Stimulated activated naive CD8-positive, alpha-beta T cell treated with anti-CD3 and anti-CD28 coated beads, Interleukin-15, Interleukin-2, amounts not matched to agents 100 ng/mL and 50 ng/mL, for 24 hours (primary cell): ENCODE data around the gene LTB4R.
A peak's percentile ranks its signal among the peaks of the same experiment; 100 is the strongest.

Source experiments
- H3K27ac Mint-ChIP-seq: one replicate; pipeline ENCODE4 v1.8.0; 2021; ENCODE audit warnings: mild to moderate bottlenecking, mixed read lengths
- H3K27me3 Mint-ChIP-seq: one replicate; pipeline ENCODE4 v1.8.0; 2021; ENCODE audit warnings: mixed read lengths
- H3K36me3 Mint-ChIP-seq: one replicate; pipeline ENCODE4 v1.8.0; 2021; ENCODE audit warnings: low read depth, mixed read lengths
- H3K4me1 Mint-ChIP-seq: one replicate; pipeline ENCODE4 v1.8.0; 2021; ENCODE audit warnings: low read depth, mixed read lengths
- H3K4me3 Mint-ChIP-seq: one replicate; pipeline ENCODE4 v1.8.0; 2021; ENCODE audit warnings: mild to moderate bottlenecking, mixed read lengths
- H3K9me3 Mint-ChIP-seq: one replicate; pipeline ENCODE4 v1.8.0; 2021; ENCODE audit warnings: mixed read lengths

The LTB4R gene

GRCh38 chr14:24307575-24308341 lies 3.5 kb upstream of the LTB4R start, which contains the start of gene CIDEB:
TSS of gene CIDEB (minus strand) at chr14:24307977. CDS start at chr14:24307858, 119 bp downstream.
- H3K36me3 Mint-ChIP-seq, result peaks cover 67% of the 10 kb centered on the region
- no peaks in the 10 kb centered on the region for H3K9me3 Mint-ChIP-seq
- peak within 1 kb of the TSS; percentile 2 for H3K27ac Mint-ChIP-seq
- H3K4me3 Mint-ChIP-seq, result no peak within 1 kb of the TSS
- peaks cover 39% of the 10 kb centered on the region for H3K4me1 Mint-ChIP-seq
- H3K27me3 Mint-ChIP-seq, result no peaks in the 10 kb centered on the region

- Mint-ChIP-seq H3K36me3 (peaks cover 70% of the 10 kb centered on the region), H3K4me3 (no peak overlapping the region), H3K27me3 (no peaks in the 10 kb centered on the region), H3K9me3 (no peaks in the 10 kb centered on the region), H3K27ac (no peak overlapping the region), H3K4me1 (peaks cover 47% of the 10 kb centered on the region)
Observed at GRCh38 chr14:24308342-24309124, 2.8 kb upstream of the LTB4R start.

- Mint-ChIP-seq H3K9me3 (no peaks in the 10 kb centered on the region), H3K4me1 (peaks cover 58% of the 10 kb centered on the region), H3K4me3 (peak within 1 kb of the TSS; percentile 76), H3K27ac (peak within 1 kb of the TSS; percentile 78), H3K36me3 (peaks cover 61% of the 10 kb centered on the region), H3K27me3 (no peaks in the 10 kb centered on the region)
Observed at GRCh38 chr14:24309538-24310264, 1.6 kb upstream of the LTB4R start, which contains the start of gene LTB4R2. TSS of gene LTB4R2 (plus strand) at chr14:24310140. CDS start at chr14:24310665, 525 bp downstream.

GRCh38 chr14:24310265-24310645 lies 1.0 kb upstream of the LTB4R start:
- H3K9me3 Mint-ChIP-seq, result no peaks in the 10 kb centered on the region
- H3K36me3 Mint-ChIP-seq, result peaks cover 56% of the 10 kb centered on the region
- no peaks in the 10 kb centered on the region for H3K27me3 Mint-ChIP-seq

GRCh38 chr14:24311837-24312615 lies 724 bp downstream of the LTB4R start:
- Mint-ChIP-seq H3K27ac (peak overlapping the region; percentile 67), H3K4me3 (peak overlapping the region; percentile 74), H3K4me1 (peaks cover 72% of the 10 kb centered on the region), H3K9me3 (no peaks in the 10 kb centered on the region), H3K27me3 (no peaks in the 10 kb centered on the region), H3K36me3 (peaks cover 40% of the 10 kb centered on the region)

More at GRCh38 chr14:24310265-24310645, 1.0 kb upstream of the LTB4R start:
- Mint-ChIP-seq H3K4me1 (peaks cover 63% of the 10 kb centered on the region), H3K27ac (peak overlapping the region; percentile 78), H3K4me3 (peak overlapping the region; percentile 76)

- Mint-ChIP-seq H3K4me1 (peaks cover 78% of the 10 kb centered on the region), H3K27me3 (no peaks in the 10 kb centered on the region), H3K4me3 (peak overlapping the region; percentile 74), H3K36me3 (peaks cover 35% of the 10 kb centered on the region), H3K9me3 (no peaks in the 10 kb centered on the region), H3K27ac (peak overlapping the region; percentile 65)
Observed at GRCh38 chr14:24312736-24313507, 1.6 kb downstream of the LTB4R start.

GRCh38 chr14:24313913-24314312 lies 2.6 kb downstream of the LTB4R start:
- Mint-ChIP-seq H3K4me3 (peak overlapping the region; percentile 18), H3K36me3 (peaks cover 27% of the 10 kb centered on the region), H3K4me1 (peaks cover 70% of the 10 kb centered on the region), H3K9me3 (no peaks in the 10 kb centered on the region), H3K27me3 (no peaks in the 10 kb centered on the region), H3K27ac (peak overlapping the region; percentile 81)

GRCh38 chr14:24314377-24315193 lies 3.3 kb downstream of the LTB4R start:
- H3K4me3 Mint-ChIP-seq, result no peak overlapping the region
- H3K4me1 Mint-ChIP-seq, result peaks cover 66% of the 10 kb centered on the region
- no peaks in the 10 kb centered on the region for H3K27me3 Mint-ChIP-seq
- H3K27ac Mint-ChIP-seq, result no peak overlapping the region
- H3K36me3 Mint-ChIP-seq, result peaks cover 20% of the 10 kb centered on the region
- no peaks in the 10 kb centered on the region for H3K9me3 Mint-ChIP-seq

- no peaks in the 10 kb centered on the region for H3K9me3 Mint-ChIP-seq
- no peak overlapping the region for H3K27ac Mint-ChIP-seq
- no peaks in the 10 kb centered on the region for H3K27me3 Mint-ChIP-seq
- H3K4me1 Mint-ChIP-seq, result peaks cover 58% of the 10 kb centered on the region
- peaks cover 20% of the 10 kb centered on the region for H3K36me3 Mint-ChIP-seq
- no peak overlapping the region for H3K4me3 Mint-ChIP-seq
Observed at GRCh38 chr14:24315243-24315806, 4.0 kb downstream of the LTB4R start.

GRCh38 chr14:24315807-24316596 lies 4.7 kb downstream of the LTB4R start:
- H3K27ac Mint-ChIP-seq, result no peak overlapping the region
- H3K4me3 Mint-ChIP-seq, result no peak overlapping the region
- H3K36me3 Mint-ChIP-seq, result peaks cover 20% of the 10 kb centered on the region
- H3K4me1 Mint-ChIP-seq, result peaks cover 56% of the 10 kb centered on the region
- H3K27me3 Mint-ChIP-seq, result no peaks in the 10 kb centered on the region
- no peaks in the 10 kb centered on the region for H3K9me3 Mint-ChIP-seq

- no peaks in the 10 kb centered on the region for H3K9me3 Mint-ChIP-seq
- H3K4me1 Mint-ChIP-seq, result peaks cover 54% of the 10 kb centered on the region
- no peak overlapping the region for H3K27ac Mint-ChIP-seq
- no peaks in the 10 kb centered on the region for H3K27me3 Mint-ChIP-seq
- no peak overlapping the region for H3K4me3 Mint-ChIP-seq
- peaks cover 20% of the 10 kb centered on the region for H3K36me3 Mint-ChIP-seq
Observed at GRCh38 chr14:24316597-24316950, 5.3 kb downstream of the LTB4R start.
